Breast epithelium (tissue), 4 donors: ENCODE measurements around the gene BCL2L14. TPM values are rescaled to one million over a fixed set of nuclear protein-coding genes. Genes with fewer than 3 reads are reported as not detected.

Source experiments
- DNase-seq, 2 donors: peaks; one replicate each; pipeline ENCODE4 v3.0.0-alpha.2; 2019; ENCODE audit warnings: low spot score in 2 of 2
- H3K27ac ChIP-seq, 2 donors: fragments of 200-600 bp; sonication (generic) in 1 of 2; one replicate each; pipeline ENCODE4 v1.5.1; 2016 to 2019; ENCODE audit warnings: mild to moderate bottlenecking in 1 of 2
- H3K27me3 ChIP-seq, 2 donors: fragments of 200-600 bp; sonication (generic) in 1 of 2; one replicate each; pipeline versions ENCODE4 v1.5.1 to v1.6.0; 2017 to 2019; ENCODE audit warnings: control low read depth in 1 of 2, mild to moderate bottlenecking in 1 of 2
- H3K36me3 ChIP-seq: fragments of 200-600 bp; one replicate; pipeline ENCODE4 v1.5.1; 2019
- H3K4me1 ChIP-seq, 2 donors: fragments of 200-600 bp; sonication (generic); one replicate each; pipeline ENCODE4 v1.5.1; 2016 to 2019; ENCODE audit warnings: control low read depth in 1 of 2
- H3K4me3 ChIP-seq, 3 donors: fragments of 200-600 bp; sonication (generic); 1 replicate in 2 of 3; 2 replicates in 1 of 3; pipeline ENCODE4 v1.5.1; 2016 to 2019; ENCODE audit warnings: mild to moderate bottlenecking in 3 of 3, moderate library complexity in 2 of 3
- H3K9me3 ChIP-seq, 2 donors: fragments of 200-600 bp; sonication (generic) in 1 of 2; one replicate each; pipeline ENCODE4 v1.5.1; 2016 to 2019; ENCODE audit warnings: control low read depth in 1 of 2
- POLR2A ChIP-seq: fragments of 450-650 bp; IDR thresholded peaks from one replicate; pipeline ENCODE4 v1.6.1; 2016; ENCODE audit warnings: antibody characterized with exemption, mild to moderate bottlenecking, moderate library complexity
- POLR2AphosphoS5 ChIP-seq, 3 donors: sonication (generic); formaldehyde crosslinking; IDR thresholded peaks; one replicate each; pipeline ENCODE4 v1.6.1; 2017; ENCODE audit warnings: antibody characterized with exemption in 3 of 3
- intact Hi-C: fragments of 100-400 bp; cut with DNase I; formaldehyde crosslinking; loops from one replicate; pipeline ENCODE4 v1.15.1; 2023; ENCODE audit warnings: low total_unique reads
- total RNA-seq, 3 donors: library from RNA; depleted of rRNA; stranded (reverse); fragments of >200 nt; gene quantifications; one replicate each; pipeline ENCODE4 v1.1.0, GENCODE V29; 2016
- TF ChIP-seq, protein P1 (sequence below), 3 donors: fragments of 450-650 bp; IDR thresholded peaks; one replicate each; pipeline ENCODE4 v1.5.1; 2016 to 2017; ENCODE audit warnings: antibody characterized with exemption in 3 of 3, mild to moderate bottlenecking in 3 of 3, moderate library complexity in 3 of 3

The BCL2L14 gene
- total RNA-seq, 3 donors from 2014 or later = 0.29 to 1.6 TPM; not detected in 1

DNA sequence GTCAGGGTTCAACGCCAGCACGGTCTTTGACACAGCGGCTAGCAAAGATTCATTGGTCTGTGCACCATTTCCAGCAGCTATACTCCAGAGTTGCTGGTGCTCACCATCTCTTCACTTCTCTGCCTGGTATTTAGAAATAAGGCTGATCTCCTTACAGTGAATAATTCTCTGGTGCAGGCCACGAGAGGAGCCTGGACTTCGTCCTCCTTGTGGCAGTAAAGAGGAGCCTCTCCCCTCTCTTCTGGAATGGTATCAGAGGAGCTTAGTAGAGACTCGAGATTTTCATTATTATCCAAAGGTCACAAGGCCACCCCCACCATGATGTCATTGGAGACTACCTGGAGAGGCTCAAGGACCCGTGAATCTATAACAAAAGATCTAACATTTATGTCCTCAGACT, 30.8 kb upstream of the BCL2L14 start:
- Histone ChIP-seq H3K4me1 (no peaks in the 10 kb centered on the region), H3K27ac (no peak overlapping the region), H3K36me3 (no peaks in the 10 kb centered on the region), H3K9me3 (no peaks in the 10 kb centered on the region), H3K27me3 (no peaks in the 10 kb centered on the region), H3K4me3 (no peak overlapping the region)
- no peak for DNase-seq
- intact Hi-C loops = loop anchor here (5.0 kb wide), 1 partner anchor 458 kb away; no protein-coding TSS in a partner anchor
- TF ChIP-seq, protein P1, sequence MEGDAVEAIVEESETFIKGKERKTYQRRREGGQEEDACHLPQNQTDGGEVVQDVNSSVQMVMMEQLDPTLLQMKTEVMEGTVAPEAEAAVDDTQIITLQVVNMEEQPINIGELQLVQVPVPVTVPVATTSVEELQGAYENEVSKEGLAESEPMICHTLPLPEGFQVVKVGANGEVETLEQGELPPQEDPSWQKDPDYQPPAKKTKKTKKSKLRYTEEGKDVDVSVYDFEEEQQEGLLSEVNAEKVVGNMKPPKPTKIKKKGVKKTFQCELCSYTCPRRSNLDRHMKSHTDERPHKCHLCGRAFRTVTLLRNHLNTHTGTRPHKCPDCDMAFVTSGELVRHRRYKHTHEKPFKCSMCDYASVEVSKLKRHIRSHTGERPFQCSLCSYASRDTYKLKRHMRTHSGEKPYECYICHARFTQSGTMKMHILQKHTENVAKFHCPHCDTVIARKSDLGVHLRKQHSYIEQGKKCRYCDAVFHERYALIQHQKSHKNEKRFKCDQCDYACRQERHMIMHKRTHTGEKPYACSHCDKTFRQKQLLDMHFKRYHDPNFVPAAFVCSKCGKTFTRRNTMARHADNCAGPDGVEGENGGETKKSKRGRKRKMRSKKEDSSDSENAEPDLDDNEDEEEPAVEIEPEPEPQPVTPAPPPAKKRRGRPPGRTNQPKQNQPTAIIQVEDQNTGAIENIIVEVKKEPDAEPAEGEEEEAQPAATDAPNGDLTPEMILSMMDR (IDR thresholded peaks at IDR 0.05) = no peak
- TF ChIP-seq POLR2AphosphoS5 (IDR thresholded peaks at IDR 0.05) = no peak
- no peak for TF ChIP-seq POLR2A

DNA sequence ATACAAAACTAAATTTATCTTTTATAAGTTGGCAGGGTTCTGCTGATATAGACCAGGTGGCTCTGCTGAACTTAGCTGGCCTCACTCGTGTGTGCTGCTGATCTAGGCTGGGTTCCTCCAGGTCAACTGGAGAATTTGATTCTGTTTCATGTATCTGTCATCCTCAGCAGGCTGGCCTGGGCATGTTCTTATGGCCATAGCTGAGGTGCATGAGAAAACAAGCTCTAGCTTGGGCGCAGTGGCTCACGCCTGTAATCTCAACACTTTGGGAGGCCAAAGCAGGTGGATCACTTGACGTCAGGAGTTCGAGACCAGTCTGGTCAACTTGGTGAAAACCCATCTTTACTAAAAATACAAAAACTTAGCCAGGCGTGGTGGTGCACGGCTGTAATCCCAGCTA, 24.3 kb upstream of the BCL2L14 start:
- intact Hi-C loops = no loop called here
- no peaks in the 10 kb centered on the region for H3K4me1 ChIP-seq

DNA sequence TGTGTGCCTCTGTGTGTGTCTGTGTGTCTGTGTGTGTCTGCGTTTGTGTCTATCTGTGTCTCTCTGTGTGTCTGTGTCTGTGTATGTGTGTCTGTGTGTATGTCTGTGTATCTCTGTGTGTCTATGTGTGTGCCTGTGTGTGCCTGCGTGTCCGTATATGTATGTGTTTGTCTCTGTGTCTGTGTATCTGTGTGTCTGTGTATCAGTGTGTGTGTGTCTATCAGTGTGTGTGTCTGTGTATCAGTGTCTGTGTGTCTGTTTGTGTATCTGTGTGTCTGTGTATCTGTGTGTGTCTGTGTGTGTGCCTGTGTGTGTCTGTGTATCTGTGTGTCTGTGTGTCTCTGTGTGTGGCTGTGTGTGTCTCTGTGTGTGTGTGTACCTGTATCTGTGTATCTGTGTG, 23.1 kb upstream of the BCL2L14 start:
- TF ChIP-seq POLR2A = no peak
- TF ChIP-seq, protein P1 (IDR thresholded peaks at IDR 0.05) = no peak
- TF ChIP-seq POLR2AphosphoS5 (IDR thresholded peaks at IDR 0.05) = no peak
- Histone ChIP-seq H3K4me3 (no peak overlapping the region), H3K9me3 (no peaks in the 10 kb centered on the region), H3K4me1 (no peaks in the 10 kb centered on the region), H3K36me3 (no peaks in the 10 kb centered on the region), H3K27ac (no peak overlapping the region), H3K27me3 (no peaks in the 10 kb centered on the region)
- no peak for DNase-seq
- intact Hi-C loops = no loop called here

More for the DNA sequence above, 24.3 kb upstream of the BCL2L14 start:
- H3K36me3 ChIP-seq = no peaks in the 10 kb centered on the region
- no peaks in the 10 kb centered on the region for H3K9me3 ChIP-seq
- TF ChIP-seq POLR2A = no peak
- TF ChIP-seq POLR2AphosphoS5 (IDR thresholded peaks at IDR 0.05) = no peak
- TF ChIP-seq, protein P1 (IDR thresholded peaks at IDR 0.05) = no peak
- DNase-seq = no peak
- H3K27me3 ChIP-seq = no peaks in the 10 kb centered on the region
- H3K27ac ChIP-seq = no peak overlapping the region
- H3K4me3 ChIP-seq = no peak overlapping the region

DNA sequence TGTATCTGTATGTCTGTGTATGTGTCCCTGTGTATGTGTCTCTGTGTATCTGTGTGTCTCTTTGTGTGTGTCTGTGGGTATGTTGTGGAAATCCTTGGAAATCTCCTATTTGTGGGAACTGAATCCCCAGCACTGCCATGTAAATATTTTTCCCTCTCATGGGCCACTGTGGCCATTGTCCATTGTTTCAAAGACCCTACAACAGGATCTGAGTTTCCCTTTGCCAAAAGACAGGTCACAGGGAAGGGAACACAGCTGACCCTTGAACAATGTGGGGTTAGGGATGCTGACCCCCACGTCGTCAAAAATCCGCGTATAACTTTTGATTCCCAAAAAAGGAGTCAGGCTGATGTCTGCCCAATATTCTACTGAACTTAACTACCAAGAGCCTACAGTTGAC, 22.5 kb upstream of the BCL2L14 start:
- no peaks in the 10 kb centered on the region for H3K36me3 ChIP-seq
- intact Hi-C loops = no loop called here
- H3K9me3 ChIP-seq = no peaks in the 10 kb centered on the region
- no peak for DNase-seq
- H3K27me3 ChIP-seq = no peaks in the 10 kb centered on the region
- H3K27ac ChIP-seq = no peak overlapping the region
- TF ChIP-seq, protein P1 (IDR thresholded peaks at IDR 0.05) = no peak
- TF ChIP-seq POLR2AphosphoS5 (IDR thresholded peaks at IDR 0.05) (no peak), POLR2A (no peak)
- H3K4me3 ChIP-seq = no peak overlapping the region
- no peaks in the 10 kb centered on the region for H3K4me1 ChIP-seq

DNA sequence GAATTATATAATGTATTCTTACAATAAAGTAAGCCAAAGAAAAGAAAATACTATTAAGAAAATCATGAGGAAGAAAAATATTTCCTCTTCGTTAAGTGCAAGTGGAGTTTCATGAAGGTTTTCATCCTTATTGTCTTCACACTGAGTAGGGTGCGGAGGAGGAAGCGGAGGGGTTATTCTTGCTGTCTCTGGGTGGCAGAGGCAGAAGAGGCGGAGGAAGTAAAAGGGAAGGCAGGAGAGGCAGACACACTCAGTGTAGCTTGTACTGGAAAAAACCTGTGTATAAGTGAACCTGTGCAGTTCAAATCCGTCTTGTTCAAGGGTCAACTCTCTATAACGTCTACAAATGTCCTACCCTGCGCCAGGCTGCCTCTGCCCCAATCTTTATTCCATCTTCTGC, 22.0 kb upstream of the BCL2L14 start:
- Histone ChIP-seq H3K9me3 (no peaks in the 10 kb centered on the region), H3K4me3 (no peak overlapping the region), H3K36me3 (no peaks in the 10 kb centered on the region), H3K4me1 (no peaks in the 10 kb centered on the region), H3K27me3 (no peaks in the 10 kb centered on the region), H3K27ac (no peak overlapping the region)
- intact Hi-C loops = no loop called here
- no peak for DNase-seq
- TF ChIP-seq POLR2A = no peak
- no peak for TF ChIP-seq POLR2AphosphoS5 (IDR thresholded peaks at IDR 0.05)
- TF ChIP-seq, protein P1 (IDR thresholded peaks at IDR 0.05) = no peak
